Measurements from ENCODE around the gene NAPG. TPM values are rescaled to one million over a fixed set of nuclear protein-coding genes. Genes with fewer than 3 reads are reported as not detected.

The NAPG gene
- total and polyA plus RNA-seq, 4 donors = 8.1 to 23.0 (median 14.6) TPM

DNA sequence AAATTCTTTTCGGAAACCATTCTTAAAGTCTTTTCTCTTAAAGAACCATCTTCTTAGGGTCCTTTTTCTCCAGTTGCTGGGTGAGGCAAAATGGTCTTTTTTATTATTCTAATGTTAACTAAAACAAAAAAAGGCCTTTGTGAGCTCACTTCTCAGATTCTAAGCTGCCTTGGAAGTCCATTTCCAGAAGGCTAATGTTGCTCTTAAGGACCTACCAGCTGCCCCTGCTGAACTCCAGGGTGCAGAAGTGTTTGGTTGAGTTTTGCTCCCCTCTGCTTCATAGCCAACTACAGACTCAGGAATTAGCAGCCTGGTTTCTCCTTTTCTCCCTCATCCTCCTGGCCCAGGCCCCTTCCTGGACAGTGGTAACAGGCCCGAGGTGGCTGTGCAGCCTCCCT lies 48.0 kb upstream of the NAPG start:
- no peak overlapping the region for H3K4me3 ChIP-seq (ENCODE audit: low read depth in 1 of 3, low read length in 3 of 3)
- no peaks in the 10 kb centered on the region for H3K4me1 ChIP-seq (ENCODE audit: control insufficient read depth in 4 of 4, insufficient read depth in 4 of 4, low read length in 3 of 4)
- no peak overlapping the region for H3K9ac ChIP-seq (ENCODE audit: low read depth in 1 of 2, low read length in 2 of 2)
- no peak for TF ChIP-seq FOXA1 (IDR thresholded peaks at IDR 0.05)
- TF ChIP-seq RXRA (IDR thresholded peaks at IDR 0.05) = no peak
- TF ChIP-seq FOXA2 (IDR thresholded peaks at IDR 0.05) = no peak
- TF ChIP-seq NR2F2 (IDR thresholded peaks at IDR 0.05) = no peak
- TF ChIP-seq, protein P1, sequence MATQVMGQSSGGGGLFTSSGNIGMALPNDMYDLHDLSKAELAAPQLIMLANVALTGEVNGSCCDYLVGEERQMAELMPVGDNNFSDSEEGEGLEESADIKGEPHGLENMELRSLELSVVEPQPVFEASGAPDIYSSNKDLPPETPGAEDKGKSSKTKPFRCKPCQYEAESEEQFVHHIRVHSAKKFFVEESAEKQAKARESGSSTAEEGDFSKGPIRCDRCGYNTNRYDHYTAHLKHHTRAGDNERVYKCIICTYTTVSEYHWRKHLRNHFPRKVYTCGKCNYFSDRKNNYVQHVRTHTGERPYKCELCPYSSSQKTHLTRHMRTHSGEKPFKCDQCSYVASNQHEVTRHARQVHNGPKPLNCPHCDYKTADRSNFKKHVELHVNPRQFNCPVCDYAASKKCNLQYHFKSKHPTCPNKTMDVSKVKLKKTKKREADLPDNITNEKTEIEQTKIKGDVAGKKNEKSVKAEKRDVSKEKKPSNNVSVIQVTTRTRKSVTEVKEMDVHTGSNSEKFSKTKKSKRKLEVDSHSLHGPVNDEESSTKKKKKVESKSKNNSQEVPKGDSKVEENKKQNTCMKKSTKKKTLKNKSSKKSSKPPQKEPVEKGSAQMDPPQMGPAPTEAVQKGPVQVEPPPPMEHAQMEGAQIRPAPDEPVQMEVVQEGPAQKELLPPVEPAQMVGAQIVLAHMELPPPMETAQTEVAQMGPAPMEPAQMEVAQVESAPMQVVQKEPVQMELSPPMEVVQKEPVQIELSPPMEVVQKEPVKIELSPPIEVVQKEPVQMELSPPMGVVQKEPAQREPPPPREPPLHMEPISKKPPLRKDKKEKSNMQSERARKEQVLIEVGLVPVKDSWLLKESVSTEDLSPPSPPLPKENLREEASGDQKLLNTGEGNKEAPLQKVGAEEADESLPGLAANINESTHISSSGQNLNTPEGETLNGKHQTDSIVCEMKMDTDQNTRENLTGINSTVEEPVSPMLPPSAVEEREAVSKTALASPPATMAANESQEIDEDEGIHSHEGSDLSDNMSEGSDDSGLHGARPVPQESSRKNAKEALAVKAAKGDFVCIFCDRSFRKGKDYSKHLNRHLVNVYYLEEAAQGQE (IDR thresholded peaks at IDR 0.05) = no peak
- TF ChIP-seq, protein P2, sequence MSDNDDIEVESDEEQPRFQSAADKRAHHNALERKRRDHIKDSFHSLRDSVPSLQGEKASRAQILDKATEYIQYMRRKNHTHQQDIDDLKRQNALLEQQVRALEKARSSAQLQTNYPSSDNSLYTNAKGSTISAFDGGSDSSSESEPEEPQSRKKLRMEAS (IDR thresholded peaks at IDR 0.05) = no peak
- TF ChIP-seq, protein P3, sequence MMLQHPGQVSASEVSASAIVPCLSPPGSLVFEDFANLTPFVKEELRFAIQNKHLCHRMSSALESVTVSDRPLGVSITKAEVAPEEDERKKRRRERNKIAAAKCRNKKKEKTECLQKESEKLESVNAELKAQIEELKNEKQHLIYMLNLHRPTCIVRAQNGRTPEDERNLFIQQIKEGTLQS (IDR thresholded peaks at IDR 0.05) = no peak
- TF ChIP-seq EGR1 (IDR thresholded peaks at IDR 0.05; ENCODE audit: low read depth in 2 of 2) = no peak
- TF ChIP-seq, protein P4, sequence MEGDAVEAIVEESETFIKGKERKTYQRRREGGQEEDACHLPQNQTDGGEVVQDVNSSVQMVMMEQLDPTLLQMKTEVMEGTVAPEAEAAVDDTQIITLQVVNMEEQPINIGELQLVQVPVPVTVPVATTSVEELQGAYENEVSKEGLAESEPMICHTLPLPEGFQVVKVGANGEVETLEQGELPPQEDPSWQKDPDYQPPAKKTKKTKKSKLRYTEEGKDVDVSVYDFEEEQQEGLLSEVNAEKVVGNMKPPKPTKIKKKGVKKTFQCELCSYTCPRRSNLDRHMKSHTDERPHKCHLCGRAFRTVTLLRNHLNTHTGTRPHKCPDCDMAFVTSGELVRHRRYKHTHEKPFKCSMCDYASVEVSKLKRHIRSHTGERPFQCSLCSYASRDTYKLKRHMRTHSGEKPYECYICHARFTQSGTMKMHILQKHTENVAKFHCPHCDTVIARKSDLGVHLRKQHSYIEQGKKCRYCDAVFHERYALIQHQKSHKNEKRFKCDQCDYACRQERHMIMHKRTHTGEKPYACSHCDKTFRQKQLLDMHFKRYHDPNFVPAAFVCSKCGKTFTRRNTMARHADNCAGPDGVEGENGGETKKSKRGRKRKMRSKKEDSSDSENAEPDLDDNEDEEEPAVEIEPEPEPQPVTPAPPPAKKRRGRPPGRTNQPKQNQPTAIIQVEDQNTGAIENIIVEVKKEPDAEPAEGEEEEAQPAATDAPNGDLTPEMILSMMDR (IDR thresholded peaks at IDR 0.05; ENCODE audit: low read depth, low read length, missing input control) = no peak
- no peak for TF ChIP-seq RAD21 (IDR thresholded peaks at IDR 0.05)
- no peak for DNase-seq (ENCODE audit: low spot score)
- 84% methylated on average over 2 of the region's 2 CpGs for WGBS
- H3K27me3 ChIP-seq (ENCODE audit: control insufficient read depth in 4 of 4, insufficient read depth in 4 of 4, low read length in 3 of 4) = peaks cover 0 to 12% (median 0%) of the 10 kb centered on the region in 4 donors
- no peaks in the 10 kb centered on the region for H3K9me3 ChIP-seq (ENCODE audit: control insufficient read depth in 4 of 4, low read length in 3 of 4)
- H3K36me3 ChIP-seq (ENCODE audit: control insufficient read depth in 4 of 4, insufficient read depth in 3 of 4, low read depth in 1 of 4, low read length in 3 of 4) = no peaks in the 10 kb centered on the region
- H3K27ac ChIP-seq (ENCODE audit: low read depth in 1 of 2, low read length in 2 of 2) = no peak overlapping the region

DNA sequence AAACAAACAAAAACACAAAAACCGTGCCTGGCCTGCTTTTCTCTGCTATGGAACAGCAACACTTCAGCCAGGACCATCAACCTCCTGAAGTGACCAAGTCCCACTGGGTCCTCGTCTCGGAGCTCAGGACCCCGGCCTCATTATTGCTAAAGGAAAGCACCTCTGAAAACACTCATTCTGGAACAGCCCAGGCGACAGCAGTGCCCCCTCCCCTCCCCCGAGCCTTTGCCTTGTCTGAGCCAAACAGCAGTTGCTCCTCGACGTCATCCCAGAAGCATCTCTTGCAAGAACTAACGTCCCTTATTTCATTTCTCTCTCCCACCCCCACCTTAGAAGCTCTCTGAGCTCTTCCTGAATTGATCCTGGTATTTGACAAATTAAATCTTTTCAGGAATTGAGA lies 44.0 kb upstream of the NAPG start:
- H3K27ac ChIP-seq (ENCODE audit: low read depth in 1 of 2, low read length in 2 of 2) = no peak overlapping the region

More for the DNA sequence above, 44.0 kb upstream of the NAPG start:
- Histone ChIP-seq H3K9ac (ENCODE audit: low read depth in 1 of 2, low read length in 2 of 2) (no peak overlapping the region), H3K9me3 (ENCODE audit: control insufficient read depth in 4 of 4, low read length in 3 of 4) (no peaks in the 10 kb centered on the region), H3K27me3 (ENCODE audit: control insufficient read depth in 4 of 4, insufficient read depth in 4 of 4, low read length in 3 of 4) (peaks cover 0 to under 1% (median 0%) of the 10 kb centered on the region in 4 donors), H3K4me3 (ENCODE audit: low read depth in 1 of 3, low read length in 3 of 3) (no peak overlapping the region), H3K4me1 (ENCODE audit: control insufficient read depth in 4 of 4, insufficient read depth in 4 of 4, low read length in 3 of 4) (no peaks in the 10 kb centered on the region), H3K36me3 (ENCODE audit: control insufficient read depth in 4 of 4, insufficient read depth in 3 of 4, low read depth in 1 of 4, low read length in 3 of 4) (no peaks in the 10 kb centered on the region)
- DNase-seq (ENCODE audit: low spot score) = no peak
- TF ChIP-seq RXRA (IDR thresholded peaks at IDR 0.05) = no peak
- no peak for TF ChIP-seq RAD21 (IDR thresholded peaks at IDR 0.05)
- no peak for TF ChIP-seq JUND (IDR thresholded peaks at IDR 0.05)
- TF ChIP-seq, protein P4 (IDR thresholded peaks at IDR 0.05; ENCODE audit: low read depth, low read length, missing input control) = no peak
- TF ChIP-seq, protein P3 (IDR thresholded peaks at IDR 0.05) = no peak
- TF ChIP-seq, protein P1 (IDR thresholded peaks at IDR 0.05) = no peak
- no peak for TF ChIP-seq EGR1 (IDR thresholded peaks at IDR 0.05; ENCODE audit: low read depth in 2 of 2)
- WGBS = 69% methylated on average over 9 of the region's 9 CpGs
